IMR-90 (cell line): ENCODE data around the gene PSAPL1. TPM values are rescaled to one million over a fixed set of nuclear protein-coding genes. Genes with fewer than 3 reads are reported as not detected.

Source experiments
- ATAC-seq: fragments of 200-7000 bp; cut with Tn5 transposase; 2 replicates; pipeline ENCODE4 v1.9.1; 2020; ENCODE audit warnings: low read depth, mild to moderate bottlenecking, moderate library complexity
- BruUV-seq: library from RNA; stranded (reverse); fragments of 400-500 nt; replicated peaks from 2 replicates; lab custom pipeline; 2021; lab: Mats Ljungman, UMichigan
- CTCF ChIA-PET: fragments of 300-600 bp; formaldehyde crosslinking; extraction: SDS; loops from one replicate; lab custom pipeline; 2021; ENCODE audit warnings: antibody characterized with exemption; lab: Yijun Ruan, JAX
- POLR2A ChIA-PET: fragments of 300-600 bp; sonication (Branson Sonifier 250); formaldehyde crosslinking; loops from one replicate; lab custom pipeline; 2022; ENCODE audit warnings: antibody characterized with exemption; ENCODE audit not compliant: unreplicated experiment; lab: Charles Lee
- DNase-seq: peaks from one replicate; pipeline ENCODE4 v3.0.0; 2013
- H2AFZ ChIP-seq: replicated peaks from 2 replicates; pipeline ENCODE3; 2013; ENCODE audit warnings: low read length, mild to moderate bottlenecking; ENCODE audit not compliant: poor library complexity
- H2AK5ac ChIP-seq: 2 replicates; pipeline ENCODE4 v1.6.1; 2013; ENCODE audit warnings: low read depth, low read length, inconsistent platforms
- H2AK9ac ChIP-seq: replicated peaks from 2 replicates; pipeline ENCODE3; 2013; ENCODE audit warnings: mild to moderate bottlenecking, low read depth, low read length, moderate library complexity; ENCODE audit not compliant: poor library complexity
- H2BK120ac ChIP-seq: 2 replicates; pipeline ENCODE4 v1.6.1; 2013; ENCODE audit warnings: low read depth, low read length, inconsistent platforms
- H2BK15ac ChIP-seq: 3 replicates; pipeline ENCODE4 v1.6.1; 2013; ENCODE audit warnings: low read depth, low read length, inconsistent platforms
- H2BK20ac ChIP-seq: 2 replicates; pipeline ENCODE4 v1.6.1; 2013; ENCODE audit warnings: low read depth, mild to moderate bottlenecking, inconsistent platforms, low read length, moderate library complexity
- H2BK5ac ChIP-seq: 2 replicates; pipeline ENCODE4 v1.6.1; 2013; ENCODE audit warnings: mild to moderate bottlenecking, low read depth, low read length, inconsistent platforms; ENCODE audit not compliant: poor library complexity, severe bottlenecking
- H3K14ac ChIP-seq: replicated peaks from 2 replicates; pipeline ENCODE4 v1.6.1; 2013; ENCODE audit warnings: low read depth, low read length, inconsistent platforms
- H3K18ac ChIP-seq: 2 replicates; pipeline ENCODE4 v1.6.1; 2013; ENCODE audit warnings: low read depth, low read length, control low read depth
- H3K23ac ChIP-seq: 2 replicates; pipeline ENCODE4 v1.6.1; 2013; ENCODE audit warnings: low read depth, low read length, inconsistent platforms
- H3K27ac ChIP-seq: 2 replicates; pipeline ENCODE4 v1.5.1; 2013; ENCODE audit warnings: mild to moderate bottlenecking, control low read depth, low read length; ENCODE audit not compliant: insufficient read depth
- H3K27me3 ChIP-seq: 2 replicates; pipeline ENCODE4 v1.6.1; 2013; ENCODE audit warnings: low read length; ENCODE audit not compliant: control insufficient read depth, insufficient read depth
- H3K36me3 ChIP-seq: 2 replicates; pipeline ENCODE4 v1.6.1; 2013; ENCODE audit warnings: low read length, mixed read lengths; ENCODE audit not compliant: control insufficient read depth, insufficient read depth
- H3K4ac ChIP-seq: 2 replicates; pipeline ENCODE4 v1.6.1; 2013; ENCODE audit warnings: low read depth, low read length, inconsistent platforms
- H3K4me1 ChIP-seq: 2 replicates; pipeline ENCODE4 v1.6.1; 2013; ENCODE audit warnings: low read length, mixed read lengths; ENCODE audit not compliant: control insufficient read depth, insufficient read depth
- H3K4me2 ChIP-seq: 2 replicates; pipeline ENCODE4 v1.6.1; 2013; ENCODE audit warnings: low read depth, mild to moderate bottlenecking, control low read depth, low read length, moderate library complexity
- H3K4me3 ChIP-seq: 2 replicates; pipeline ENCODE4 v1.5.1; 2013; ENCODE audit warnings: low read depth, mild to moderate bottlenecking, control low read depth, low read length, moderate library complexity; ENCODE audit not compliant: insufficient read depth
- H3K56ac ChIP-seq: 2 replicates; pipeline ENCODE4 v1.6.1; 2013; ENCODE audit warnings: low read length, inconsistent platforms; ENCODE audit not compliant: insufficient read depth; ENCODE audit errors: extremely low read depth
- H3K79me1 ChIP-seq, 2 experiments: 2 replicates each; pipeline ENCODE4 v1.6.1; 2013; ENCODE audit warnings: low read length in 2 of 2, inconsistent platforms in 1 of 2, low read depth in 1 of 2
- H3K9ac ChIP-seq: 2 replicates; pipeline ENCODE4 v1.6.1; 2013; ENCODE audit warnings: low read depth, low read length, control low read depth
- H3K9me1 ChIP-seq: 2 replicates; pipeline ENCODE4 v1.6.1; 2013; ENCODE audit warnings: low read length, inconsistent platforms; ENCODE audit not compliant: insufficient read depth
- H3K9me3 ChIP-seq: 2 replicates; pipeline ENCODE4 v1.6.1; 2013; ENCODE audit warnings: low read length; ENCODE audit not compliant: control insufficient read depth, insufficient read depth
- H4K20me1 ChIP-seq: 2 replicates; pipeline ENCODE4 v1.6.1; 2013; ENCODE audit warnings: low read length, inconsistent platforms; ENCODE audit not compliant: insufficient read depth
- H4K5ac ChIP-seq: 2 replicates; pipeline ENCODE4 v1.6.1; 2013; ENCODE audit warnings: mild to moderate bottlenecking, low read depth, low read length, control low read depth
- H4K8ac ChIP-seq, 2 experiments: 2 replicates each; pipeline ENCODE4 v1.6.1; 2013; ENCODE audit warnings: low read depth in 2 of 2, low read length in 2 of 2, control low read depth in 1 of 2, inconsistent platforms in 1 of 2
- H4K91ac ChIP-seq: 2 replicates; pipeline ENCODE4 v1.6.1; 2013; ENCODE audit warnings: low read depth, low read length, inconsistent platforms; ENCODE audit not compliant: insufficient read depth
- CTCF ChIP-seq: conservative IDR thresholded peaks from 2 replicates; pipeline ENCODE4 v1.5.1; 2012; ENCODE audit warnings: mild to moderate bottlenecking, low read depth, low read length, improper control_type of control experiment
- FOS ChIP-seq: fragments of 150-350 bp; IDR thresholded peaks from 2 replicates; pipeline ENCODE4 v1.6.1; 2016; ENCODE audit warnings: low read depth, low read length
- MAFK ChIP-seq: IDR thresholded peaks from 2 replicates; pipeline ENCODE4 v1.6.1; 2012; ENCODE audit warnings: low read depth, low read length, improper control_type of control experiment
- MAZ ChIP-seq: IDR thresholded peaks from 2 replicates; pipeline ENCODE4 v1.6.1; 2012; ENCODE audit warnings: low read depth, mild to moderate bottlenecking, low read length, improper control_type of control experiment, moderate library complexity, borderline replicate concordance
- MXI1 ChIP-seq: IDR thresholded peaks from 2 replicates; pipeline ENCODE4 v1.6.1; 2012; ENCODE audit warnings: low read depth, mild to moderate bottlenecking, low read length, moderate library complexity, borderline replicate concordance
- RAD21 ChIP-seq: IDR thresholded peaks from 2 replicates; pipeline ENCODE4 v1.6.1; 2012; ENCODE audit warnings: low read length, improper control_type of control experiment
- WGBS, 2 experiments: methylation state at CpG; one replicate each; pipeline versions ENCODE4 v1.1.5 to v1.1.7; 2013; ENCODE audit warnings: missing lambda C conversion rate in 2 of 2; ENCODE audit not compliant: insufficient read length in 1 of 2; ENCODE audit errors: extremely low coverage in 2 of 2; 5-methylcytosine and 5-hydroxymethylcytosine counted together
- dilution Hi-C: fragments of 300-500 bp; cut with HindIII; formaldehyde crosslinking; loops from one replicate; pipeline ENCODE4 v1.14.3; 2018; ENCODE audit warnings: low sequenced_read_pairs; ENCODE audit not compliant: unreplicated experiment
- in situ Hi-C: fragments of 300-500 bp; cut with MboI; formaldehyde crosslinking; loops from 3 replicates; pipeline ENCODE4 v1.14.3; 2019; ENCODE audit warnings: low sequenced_read_pairs, inconsistent platforms, mixed read lengths
- intact Hi-C: fragments of 100-400 bp; cut with micrococcal nuclease; formaldehyde crosslinking; loops from 2 replicates; pipeline ENCODE4 v1.10.0; 2022
- polyA plus RNA-seq, 3 experiments: library from polyadenylated mRNA; depleted of rRNA; stranded (reverse); fragments of >200 nt; gene quantifications; 2 replicates each; pipeline ENCODE4 v1.2.3, GENCODE V29; 2012; ENCODE audit warnings: low replicate concordance in 1 of 3
- total RNA-seq: library from RNA; depleted of rRNA; stranded (reverse); fragments of >200 nt; gene quantifications from 2 replicates; pipeline ENCODE4 v1.2.3, GENCODE V29; 2012

The PSAPL1 gene
- total and polyA plus RNA-seq, 2 of the 4 experiments (the other 2 are of a cell fraction): not detected

DNA sequence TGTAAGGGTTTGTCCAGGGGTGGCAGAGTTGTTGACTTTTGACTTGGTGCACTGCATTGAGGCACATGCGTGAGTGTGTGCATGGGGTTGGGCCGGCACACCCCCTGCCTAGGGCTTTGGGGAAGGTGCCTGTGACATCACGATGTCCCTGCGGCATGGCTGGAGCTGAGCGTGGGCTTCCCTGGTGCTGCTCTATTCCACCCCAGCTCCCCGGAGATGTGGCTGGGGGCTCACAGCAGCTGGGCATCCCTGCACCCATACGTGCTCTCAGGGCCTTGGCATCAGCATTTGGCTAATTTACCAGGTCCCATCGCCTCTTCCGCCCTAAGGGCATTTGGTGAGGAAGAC lies 5.7 kb downstream of the PSAPL1 start:
- Histone ChIP-seq H3K18ac (no peak overlapping the region), H3K4ac (no peak overlapping the region), H2AK9ac (no peak overlapping the region), H3K23ac (no peak overlapping the region), H2BK5ac (no peak overlapping the region), H3K14ac (no peak overlapping the region), H4K8ac (no peak overlapping the region), H3K27ac (no peak overlapping the region), H3K27me3 (peaks cover 13% of the 10 kb centered on the region; the same call in 1 of the 2 replicates), H3K4me2 (no peak overlapping the region), H2BK120ac (no peak overlapping the region), H3K79me1 (no peaks in the 10 kb centered on the region), H3K4me1 (no peaks in the 10 kb centered on the region), H3K9ac (no peak overlapping the region), H4K5ac (no peak overlapping the region), H4K91ac (no peak overlapping the region), H2BK20ac (no peak overlapping the region), H2AFZ (no peak overlapping the region), H3K9me1 (no peaks in the 10 kb centered on the region), H3K4me3 (no peak overlapping the region), H3K56ac (no peak overlapping the region), H2BK15ac (no peak overlapping the region), H2AK5ac (no peak overlapping the region), H3K9me3 (no peaks in the 10 kb centered on the region), H3K36me3 (no peaks in the 10 kb centered on the region), H4K20me1 (no peaks in the 10 kb centered on the region)
- no peak for ATAC-seq
- ChIA-PET POLR2A (no interaction called here), CTCF (no interaction called here)
- intact Hi-C loops (no loop called here), dilution Hi-C loops (no loop called here), in situ Hi-C loops (no loop called here)
- no peak for DNase-seq
- TF ChIP-seq CTCF: no peak
- no peak for TF ChIP-seq MAZ
- TF ChIP-seq FOS: no peak
- TF ChIP-seq MAFK: no peak
- TF ChIP-seq MXI1: no peak
- TF ChIP-seq RAD21: no peak
- no TSS peak for BruUV-seq
- no CpG with 5 or more reads among the region's 9 CpGs for WGBS, 2 experiments
